ENCODE data around the gene LCK. TPM values are rescaled to one million over a fixed set of nuclear protein-coding genes. Genes with fewer than 3 reads are reported as not detected.

Gene LCK
- total and polyA plus RNA-seq, 4 donors, result 2.4 to 8.9 (median 4.3) TPM

- Histone ChIP-seq H3K36me3 (ENCODE audit: control insufficient read depth in 4 of 4, insufficient read depth in 4 of 4, low read length in 4 of 4) (peaks cover 12 to 25% (median 19%) of the 10 kb centered on the region in 4 donors), H3K9me3 (ENCODE audit: control insufficient read depth in 4 of 4, insufficient read depth in 3 of 4, low read length in 3 of 4) (no peaks in the 10 kb centered on the region), H3K27me3 (ENCODE audit: control insufficient read depth in 3 of 3, insufficient read depth in 3 of 3, low read length in 2 of 3) (no peaks in the 10 kb centered on the region), H3K4me3 (peak overlapping the region; percentile 51), H3K9ac (ENCODE audit: insufficient read depth in 1 of 2, low read length in 2 of 2) (no peak overlapping the region), H3K4me1 (ENCODE audit: control insufficient read depth in 5 of 5, insufficient read depth in 5 of 5, low read length in 5 of 5) (peaks cover 0 to 30% (median 21%) of the 10 kb centered on the region in 5 donors), H3K27ac (ENCODE audit: low read depth in 1 of 2, low read length in 1 of 2) (peak overlapping the region in 1 of 2 donors; percentile 57)
- WGBS, 2 donors, result 0 to 1% methylated on average over 26 to 34 of the region's 34 CpGs
- TF ChIP-seq CTCF (IDR thresholded peaks at IDR 0.05; ENCODE audit: control extremely low read depth, extremely low read depth), result no peak
- DNase-seq (no peak), ATAC-seq (ENCODE audit: insufficient read depth, low FRiP score) (no peak)
Observed at GRCh38 chr1:32335535-32335789, 84.4 kb downstream of the LCK start.

Small RNA genes lying within 50 kb of the gene (small RNA-seq; reads per million reads assigned to genes)
- gene RF00017 (ENCODE audit: low replicate concordance) (not detected), gene RF00019 (ENCODE audit: low replicate concordance) (not detected)

Other genes with a start within 250 kb of the LCK start
- 100 to 1,000 TPM; 104 to 138 TPM for gene KHDRBS1, start 237.4 kb upstream of the LCK start, total RNA-seq
- gene KHDRBS1, start 237.4 kb upstream of the LCK start, polyA plus RNA-seq, result 10 to 100 TPM; 51.7 to 60.6 TPM
- gene TMEM39B, start 178.3 kb upstream of the LCK start, total RNA-seq, result 10 to 100 TPM in 1 of 2 donors, 1 to 10 TPM in 1; 7.6 to 23.8 TPM
- 10 to 100 TPM; 12.3 to 14.8 TPM for gene TMEM39B, start 178.3 kb upstream of the LCK start, polyA plus RNA-seq
- gene KPNA6, start 143.2 kb upstream of the LCK start, total RNA-seq, result 10 to 100 TPM; 35.1 to 54.0 TPM
- gene KPNA6, start 143.2 kb upstream of the LCK start, polyA plus RNA-seq, result 10 to 100 TPM in 1 of 2 donors, 1 to 10 TPM in 1; 7.9 to 11.3 TPM
- gene TXLNA, start 71.6 kb upstream of the LCK start, total RNA-seq, result 10 to 100 TPM; 39.1 to 55.6 TPM
- 10 to 100 TPM; 22.2 to 22.8 TPM for gene TXLNA, start 71.6 kb upstream of the LCK start, polyA plus RNA-seq
- gene CCDC28B, start 50.7 kb upstream of the LCK start, total RNA-seq, result 10 to 100 TPM in 1 of 2 donors, 1 to 10 TPM in 1; 4.4 to 12.5 TPM
- gene CCDC28B, start 50.7 kb upstream of the LCK start, polyA plus RNA-seq, result 1 to 10 TPM; 5.6 to 5.8 TPM
- gene IQCC, start 45.6 kb upstream of the LCK start, total RNA-seq, result 1 to 10 TPM; 2.4 to 3.8 TPM
- 1 to 10 TPM; 1.6 to 2.5 TPM for gene IQCC, start 45.6 kb upstream of the LCK start, polyA plus RNA-seq
- 1 to 10 TPM; 7.2 to 10.0 TPM for gene DCDC2B, start 42.2 kb upstream of the LCK start, total RNA-seq
- 1 to 10 TPM; 3.5 to 4.3 TPM for gene DCDC2B, start 42.2 kb upstream of the LCK start, polyA plus RNA-seq
- 10 to 100 TPM; 29.8 to 30.2 TPM for gene TMEM234, start 28.9 kb upstream of the LCK start, total RNA-seq
- 10 to 100 TPM; 17.1 to 17.5 TPM for gene TMEM234, start 28.9 kb upstream of the LCK start, polyA plus RNA-seq
- 100 to 1,000 TPM in 1 of 2 donors, 10 to 100 TPM in 1; 81.0 to 153 TPM for gene EIF3I, start 28.9 kb upstream of the LCK start, total RNA-seq
- gene EIF3I, start 28.9 kb upstream of the LCK start, polyA plus RNA-seq, result 100 to 1,000 TPM; 218 to 255 TPM
- gene FAM167B, start 4.0 kb upstream of the LCK start, total RNA-seq, result 1 to 10 TPM; 2.6 to 5.4 TPM
- 10 to 100 TPM in 1 of 2 donors, 1 to 10 TPM in 1; 5.9 to 30.5 TPM for gene FAM167B, start 4.0 kb upstream of the LCK start, polyA plus RNA-seq
- 10 to 100 TPM; 66.2 to 90.4 TPM for gene HDAC1, start 40.8 kb downstream of the LCK start, total RNA-seq
- 10 to 100 TPM; 47.3 to 78.8 TPM for gene HDAC1, start 40.8 kb downstream of the LCK start, polyA plus RNA-seq
- gene MARCKSL1, start 85.0 kb downstream of the LCK start, total RNA-seq, result 10 to 100 TPM; 37.9 to 78.4 TPM
- 10 to 100 TPM; 28.4 to 41.2 TPM for gene MARCKSL1, start 85.0 kb downstream of the LCK start, polyA plus RNA-seq
- gene FAM229A, start 111.2 kb downstream of the LCK start, total RNA-seq, result 1 to 10 TPM; 2.2 to 7.0 TPM
- 1 to 10 TPM; 3.2 to 7.2 TPM for gene FAM229A, start 111.2 kb downstream of the LCK start, polyA plus RNA-seq
- gene TSSK3, start 111.3 kb downstream of the LCK start, total RNA-seq, result 1 to 10 TPM in 1 of 2 donors, under 1 TPM in 1; 0.46 to 1.4 TPM
- 1 to 10 TPM in 1 of 2 donors, under 1 TPM in 1; 0.37 to 1.0 TPM for gene TSSK3, start 111.3 kb downstream of the LCK start, polyA plus RNA-seq
- gene BSDC1, start 143.2 kb downstream of the LCK start, total RNA-seq, result 10 to 100 TPM; 58.7 to 80.5 TPM
- gene BSDC1, start 143.2 kb downstream of the LCK start, polyA plus RNA-seq, result 10 to 100 TPM; 32.8 to 38.0 TPM
- under 1 TPM; 0.03 to 0.09 TPM for gene ZBTB8B, start 213.8 kb downstream of the LCK start, total RNA-seq
- gene ZBTB8B, start 213.8 kb downstream of the LCK start, polyA plus RNA-seq, result under 1 TPM; under 0.01 to 0.02 TPM